Coronary artery (tissue), 2 donors: ENCODE data around the gene CRIP3.

ENCODE experiments used
- DNase-seq: peaks from one replicate; pipeline ENCODE4 v3.0.0-alpha.2; 2017; ENCODE audit warnings: low spot score
- H3K27ac ChIP-seq, 2 donors: fragments of 200-600 bp; sonication (generic); one replicate each; pipeline ENCODE4 v1.5.1; 2016 to 2019
- H3K4me3 ChIP-seq: fragments of 200-600 bp; sonication (generic); 2 replicates; pipeline ENCODE4 v1.5.1; 2016; ENCODE audit warnings: mild to moderate bottlenecking, moderate library complexity
- CTCF ChIP-seq: fragments of 200-600 bp; sonication (generic); IDR thresholded peaks from one replicate; pipeline ENCODE4 v1.5.1; 2019; ENCODE audit warnings: antibody characterized with exemption

Gene CRIP3

DNA sequence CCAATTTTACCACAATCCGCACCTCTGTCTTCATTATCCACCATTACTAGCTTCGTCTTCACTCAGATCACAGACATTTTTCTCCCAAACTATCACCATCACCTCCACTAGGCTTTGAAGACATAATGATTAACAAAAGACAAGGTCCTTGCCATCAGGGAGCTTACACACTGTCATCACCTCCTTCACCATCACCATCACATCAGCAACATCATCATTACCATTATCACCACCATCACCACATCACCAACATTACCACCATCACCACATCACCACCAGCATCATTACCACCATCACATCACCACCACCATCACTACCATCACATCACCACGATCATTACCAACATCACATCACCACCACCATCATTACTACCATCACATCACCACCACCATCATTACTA, 14.9 kb downstream of the CRIP3 start:
- no peak for TF ChIP-seq CTCF
- DNase-seq = no peak

DNA sequence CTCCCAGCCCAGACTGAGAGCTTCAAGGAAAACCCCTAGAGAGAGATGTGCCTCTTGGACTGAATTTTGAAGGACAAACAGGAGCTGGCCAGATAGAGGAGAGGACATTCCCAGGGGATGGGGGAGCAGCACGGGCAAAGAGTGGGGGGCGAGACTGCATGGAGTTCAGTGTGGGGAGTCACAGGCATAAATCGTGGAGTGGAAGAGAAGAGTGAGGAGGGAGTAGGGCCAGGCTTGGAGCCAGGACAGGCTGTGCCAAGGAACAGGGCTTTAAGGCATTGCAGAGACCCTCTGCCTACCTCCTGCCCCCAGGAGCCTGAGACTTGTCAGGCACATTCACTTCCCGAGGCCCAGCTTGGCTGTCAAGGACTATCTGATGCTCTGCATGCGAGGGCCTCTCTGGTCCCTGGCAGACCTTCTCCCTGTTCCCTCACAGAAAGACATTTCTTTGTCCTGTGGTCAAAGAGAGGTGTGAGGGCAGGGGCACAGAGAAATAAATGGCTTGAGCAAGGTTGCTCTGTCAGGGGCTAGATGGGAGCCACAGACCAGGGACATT, 15.8 kb downstream of the CRIP3 start:
- no peak for TF ChIP-seq CTCF
- DNase-seq = no peak
- no peak overlapping the region for H3K27ac ChIP-seq
- H3K4me3 ChIP-seq = no peak overlapping the region

More for the DNA sequence above, 14.9 kb downstream of the CRIP3 start:
- H3K4me3 ChIP-seq = no peak overlapping the region
- H3K27ac ChIP-seq = no peak overlapping the region

DNA sequence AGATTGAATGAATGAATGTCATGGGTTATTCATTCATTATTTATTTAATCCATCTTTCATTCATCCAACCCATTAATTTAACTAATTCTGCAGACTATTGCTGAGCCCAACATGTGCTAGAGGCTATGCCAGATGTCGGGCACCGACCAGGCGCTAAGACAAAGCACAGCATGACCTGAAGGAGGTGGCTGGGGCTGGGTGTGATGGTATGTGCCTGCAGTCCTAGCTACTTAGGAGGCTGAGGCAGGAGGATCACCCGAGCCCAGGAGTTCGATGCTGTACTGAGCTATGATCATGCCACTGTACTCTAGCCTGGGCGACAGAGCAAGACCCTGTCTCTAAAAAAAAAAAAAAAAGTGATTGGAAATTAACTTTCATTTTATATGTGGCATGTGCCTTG, 16.3 kb downstream of the CRIP3 start:
- H3K4me3 ChIP-seq = no peak overlapping the region
- DNase-seq = no peak
- no peak overlapping the region for H3K27ac ChIP-seq
- no peak for TF ChIP-seq CTCF

DNA sequence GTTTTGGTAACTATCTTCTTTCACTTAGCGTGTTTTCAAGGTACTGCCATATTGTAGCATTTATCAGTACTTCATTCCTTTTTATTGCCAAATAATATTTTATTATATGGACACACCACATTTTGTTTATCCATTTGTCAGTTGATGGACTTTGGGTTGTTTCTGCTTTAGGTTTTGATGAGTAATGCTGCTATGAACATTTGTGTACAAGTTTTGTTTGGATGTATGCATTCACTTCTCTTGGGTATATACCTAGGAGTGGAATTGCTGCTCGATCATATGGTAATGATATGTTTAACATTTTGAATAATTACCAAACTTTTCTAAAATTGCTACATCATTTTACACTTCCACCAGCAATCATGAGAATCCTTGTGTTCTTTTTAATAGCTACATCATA, 16.9 kb downstream of the CRIP3 start:
- Histone ChIP-seq H3K27ac (no peak overlapping the region), H3K4me3 (no peak overlapping the region)
- no peak for DNase-seq
- TF ChIP-seq CTCF = no peak

- DNase-seq = no peak
- Histone ChIP-seq H3K4me3 (no peak overlapping the region), H3K27ac (no peak overlapping the region)
- no peak for TF ChIP-seq CTCF
Observed at GRCh38 chr6:43290905-43291355, 17.7 kb downstream of the CRIP3 start.

DNA sequence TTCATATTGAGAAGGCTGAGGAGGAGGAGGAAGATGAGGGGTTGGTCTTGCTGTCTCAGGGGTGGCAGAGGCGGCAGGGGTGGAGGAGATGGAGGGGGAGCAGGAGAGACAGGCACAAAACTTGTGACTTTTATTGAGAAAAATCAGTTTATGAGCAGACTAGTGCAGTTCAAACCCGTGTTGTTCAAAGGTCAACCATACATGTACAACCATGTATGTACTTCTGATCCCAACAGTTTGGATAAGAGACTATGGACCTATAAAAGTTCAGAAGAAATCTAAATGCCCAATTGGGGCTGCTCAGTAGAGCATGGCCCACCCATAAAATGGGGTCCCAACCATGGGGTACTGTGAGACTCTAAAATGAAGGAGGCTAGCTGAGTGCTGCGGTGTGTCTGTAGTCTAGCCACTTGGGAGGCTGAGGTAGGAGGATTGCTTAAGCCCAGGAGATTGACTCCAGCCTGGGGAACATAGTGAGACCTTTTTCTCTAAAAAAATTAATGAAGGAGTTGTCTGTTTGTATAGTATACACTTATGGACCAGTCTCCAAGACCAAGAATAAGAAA, 18.2 kb downstream of the CRIP3 start:
- DNase-seq = no peak
- TF ChIP-seq CTCF = no peak
- Histone ChIP-seq H3K27ac (no peak overlapping the region), H3K4me3 (no peak overlapping the region)
